ENCODE data around the gene NKX2-3. TPM values are rescaled to one million over a fixed set of nuclear protein-coding genes. Genes with fewer than 3 reads are reported as not detected.

Gene NKX2-3
- total RNA-seq, 1 experiment from 2014 or later = 0.15 TPM

DNA sequence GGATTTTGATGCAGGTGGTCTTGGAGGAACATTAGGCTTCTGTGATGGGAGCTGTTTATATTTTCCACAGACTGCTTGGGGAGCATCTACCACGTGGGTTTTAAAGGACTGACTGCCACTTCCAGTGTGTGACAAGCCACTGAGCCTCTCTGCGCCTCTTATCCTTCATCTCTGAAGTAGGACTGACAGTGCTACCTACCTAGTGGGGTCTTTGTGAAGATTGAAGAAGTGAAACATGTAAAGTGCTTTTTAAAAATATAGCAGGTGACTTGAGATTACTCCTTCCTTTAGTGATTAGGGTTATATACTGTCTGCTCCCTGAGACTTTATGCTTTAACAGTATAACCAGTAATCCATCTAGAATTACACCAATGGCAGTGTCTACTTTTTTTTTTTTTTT, 29.9 kb downstream of the NKX2-3 start:
- Histone ChIP-seq H3K4me1 (ENCODE audit: control insufficient read depth, insufficient read depth, low read length) (no peaks in the 10 kb centered on the region), H3K4me3 (ENCODE audit: low read depth in 2 of 2, low read length in 2 of 2) (no peak overlapping the region), H3K9me3 (ENCODE audit: control insufficient read depth, insufficient read depth, low read depth, low read length) (no peaks in the 10 kb centered on the region), H3K27ac (ENCODE audit: low read length) (no peak overlapping the region), H3K36me3 (ENCODE audit: control insufficient read depth, insufficient read depth, low read length) (no peaks in the 10 kb centered on the region), H3K27me3 (ENCODE audit: control insufficient read depth, insufficient read depth, low read length) (peaks cover 7% of the 10 kb centered on the region; the same call in 1 of the 2 replicates)
- ChIA-PET POLR2A (no interaction called here), CTCF (no interaction called here)
- in situ Hi-C loops (cut with HindIII; ENCODE audit: low pct_unique_long_range_greater_than_20kb, low sequenced_read_pairs) = no loop called here
- TF ChIP-seq POLR2AphosphoS5 (IDR thresholded peaks at IDR 0.05; ENCODE audit: low read depth, low read length) = no peak
- no peak for TF ChIP-seq TCF7L2 (IDR thresholded peaks at IDR 0.05; ENCODE audit: low read depth, low read length)
- TF ChIP-seq, protein P1, sequence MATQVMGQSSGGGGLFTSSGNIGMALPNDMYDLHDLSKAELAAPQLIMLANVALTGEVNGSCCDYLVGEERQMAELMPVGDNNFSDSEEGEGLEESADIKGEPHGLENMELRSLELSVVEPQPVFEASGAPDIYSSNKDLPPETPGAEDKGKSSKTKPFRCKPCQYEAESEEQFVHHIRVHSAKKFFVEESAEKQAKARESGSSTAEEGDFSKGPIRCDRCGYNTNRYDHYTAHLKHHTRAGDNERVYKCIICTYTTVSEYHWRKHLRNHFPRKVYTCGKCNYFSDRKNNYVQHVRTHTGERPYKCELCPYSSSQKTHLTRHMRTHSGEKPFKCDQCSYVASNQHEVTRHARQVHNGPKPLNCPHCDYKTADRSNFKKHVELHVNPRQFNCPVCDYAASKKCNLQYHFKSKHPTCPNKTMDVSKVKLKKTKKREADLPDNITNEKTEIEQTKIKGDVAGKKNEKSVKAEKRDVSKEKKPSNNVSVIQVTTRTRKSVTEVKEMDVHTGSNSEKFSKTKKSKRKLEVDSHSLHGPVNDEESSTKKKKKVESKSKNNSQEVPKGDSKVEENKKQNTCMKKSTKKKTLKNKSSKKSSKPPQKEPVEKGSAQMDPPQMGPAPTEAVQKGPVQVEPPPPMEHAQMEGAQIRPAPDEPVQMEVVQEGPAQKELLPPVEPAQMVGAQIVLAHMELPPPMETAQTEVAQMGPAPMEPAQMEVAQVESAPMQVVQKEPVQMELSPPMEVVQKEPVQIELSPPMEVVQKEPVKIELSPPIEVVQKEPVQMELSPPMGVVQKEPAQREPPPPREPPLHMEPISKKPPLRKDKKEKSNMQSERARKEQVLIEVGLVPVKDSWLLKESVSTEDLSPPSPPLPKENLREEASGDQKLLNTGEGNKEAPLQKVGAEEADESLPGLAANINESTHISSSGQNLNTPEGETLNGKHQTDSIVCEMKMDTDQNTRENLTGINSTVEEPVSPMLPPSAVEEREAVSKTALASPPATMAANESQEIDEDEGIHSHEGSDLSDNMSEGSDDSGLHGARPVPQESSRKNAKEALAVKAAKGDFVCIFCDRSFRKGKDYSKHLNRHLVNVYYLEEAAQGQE (IDR thresholded peaks at IDR 0.05; ENCODE audit: insufficient read depth in 1 of 2, low read depth in 2 of 2, low read length in 1 of 2) = no peak
- TF ChIP-seq, protein P2, sequence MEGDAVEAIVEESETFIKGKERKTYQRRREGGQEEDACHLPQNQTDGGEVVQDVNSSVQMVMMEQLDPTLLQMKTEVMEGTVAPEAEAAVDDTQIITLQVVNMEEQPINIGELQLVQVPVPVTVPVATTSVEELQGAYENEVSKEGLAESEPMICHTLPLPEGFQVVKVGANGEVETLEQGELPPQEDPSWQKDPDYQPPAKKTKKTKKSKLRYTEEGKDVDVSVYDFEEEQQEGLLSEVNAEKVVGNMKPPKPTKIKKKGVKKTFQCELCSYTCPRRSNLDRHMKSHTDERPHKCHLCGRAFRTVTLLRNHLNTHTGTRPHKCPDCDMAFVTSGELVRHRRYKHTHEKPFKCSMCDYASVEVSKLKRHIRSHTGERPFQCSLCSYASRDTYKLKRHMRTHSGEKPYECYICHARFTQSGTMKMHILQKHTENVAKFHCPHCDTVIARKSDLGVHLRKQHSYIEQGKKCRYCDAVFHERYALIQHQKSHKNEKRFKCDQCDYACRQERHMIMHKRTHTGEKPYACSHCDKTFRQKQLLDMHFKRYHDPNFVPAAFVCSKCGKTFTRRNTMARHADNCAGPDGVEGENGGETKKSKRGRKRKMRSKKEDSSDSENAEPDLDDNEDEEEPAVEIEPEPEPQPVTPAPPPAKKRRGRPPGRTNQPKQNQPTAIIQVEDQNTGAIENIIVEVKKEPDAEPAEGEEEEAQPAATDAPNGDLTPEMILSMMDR (IDR thresholded peaks at IDR 0.05) = no peak
- no peak for TF ChIP-seq SIN3A (IDR thresholded peaks at IDR 0.05; ENCODE audit: borderline replicate concordance, insufficient read depth, low read depth, low read length)
- intact Hi-C loops (cut with micrococcal nuclease; ENCODE audit: unreplicated experiment) = loop anchor here (10.0 kb wide), 1 partner anchor 152 kb away; no protein-coding TSS in a partner anchor
- ATAC-seq (no peak), DNase-seq (ENCODE audit: low read depth, low spot score) (no peak)
- no TSS peak for BruUV-seq (replicated peaks)

DNA sequence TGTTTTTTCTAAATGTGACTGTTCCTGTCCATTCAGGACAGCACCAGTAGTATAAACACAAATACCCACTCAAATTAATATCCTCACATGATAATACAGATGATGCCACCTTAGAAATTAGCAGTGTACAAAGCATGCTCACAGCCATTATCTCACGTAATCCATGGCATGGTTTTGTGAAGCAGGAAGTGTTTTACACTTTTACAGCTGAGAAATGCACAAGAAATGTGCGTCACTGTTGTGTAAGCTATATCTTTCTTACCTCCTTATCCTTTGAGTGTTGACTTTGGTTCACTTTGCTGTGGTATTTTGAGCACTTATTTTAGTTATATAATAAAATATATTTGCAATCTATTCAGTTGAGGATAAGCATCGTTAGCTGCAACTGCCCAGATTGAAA, 31.6 kb downstream of the NKX2-3 start:
- ATAC-seq (no peak), DNase-seq (ENCODE audit: low read depth, low spot score) (no peak)
- CTCF ChIA-PET = no interaction called here
- intact Hi-C loops (cut with micrococcal nuclease; ENCODE audit: unreplicated experiment) = loop anchor here (10.0 kb wide), 1 partner anchor 150 kb away; no protein-coding TSS in a partner anchor
- Histone ChIP-seq H3K9me3 (ENCODE audit: control insufficient read depth, insufficient read depth, low read depth, low read length) (no peaks in the 10 kb centered on the region), H3K4me3 (ENCODE audit: low read depth in 2 of 2, low read length in 2 of 2) (no peak overlapping the region), H3K27me3 (ENCODE audit: control insufficient read depth, insufficient read depth, low read length) (peaks cover 7% of the 10 kb centered on the region; the same call in 1 of the 2 replicates), H3K36me3 (ENCODE audit: control insufficient read depth, insufficient read depth, low read length) (no peaks in the 10 kb centered on the region), H3K27ac (ENCODE audit: low read length) (no peak overlapping the region), H3K4me1 (ENCODE audit: control insufficient read depth, insufficient read depth, low read length) (no peaks in the 10 kb centered on the region)
- POLR2A ChIA-PET = no interaction called here
- TF ChIP-seq TCF7L2 (IDR thresholded peaks at IDR 0.05; ENCODE audit: low read depth, low read length) = no peak
- TF ChIP-seq, protein P1 (IDR thresholded peaks at IDR 0.05; ENCODE audit: insufficient read depth in 1 of 2, low read depth in 2 of 2, low read length in 1 of 2) = no peak
- TF ChIP-seq, protein P2 (IDR thresholded peaks at IDR 0.05) = no peak
- no peak for TF ChIP-seq POLR2AphosphoS5 (IDR thresholded peaks at IDR 0.05; ENCODE audit: low read depth, low read length)
- TF ChIP-seq SIN3A (IDR thresholded peaks at IDR 0.05; ENCODE audit: borderline replicate concordance, insufficient read depth, low read depth, low read length) = no peak
- in situ Hi-C loops (cut with HindIII; ENCODE audit: low pct_unique_long_range_greater_than_20kb, low sequenced_read_pairs) = no loop called here
- no TSS peak for BruUV-seq (replicated peaks)

Data from Panc1 (cell line).